Right lobe of liver (tissue), 6 donors: ENCODE measurements around the gene CCNI2. TPM values are rescaled to one million over a fixed set of nuclear protein-coding genes. Genes with fewer than 3 reads are reported as not detected.

ENCODE experiments used
- ATAC-seq, 4 donors: fragments of 200-7000 bp; cut with Tn5 transposase; one replicate each; pipeline ENCODE4 v1.9.1; 2020; ENCODE audit warnings: mild to moderate bottlenecking in 4 of 4, moderate library complexity in 4 of 4
- DNase-seq, 3 donors: peaks; one replicate each; pipeline ENCODE4 v3.0.0-alpha.2; 2020
- H3K27ac ChIP-seq, 3 donors: fragments of 200-600 bp; one replicate each; pipeline ENCODE4 v1.8.0; 2022
- H3K27me3 ChIP-seq, 2 donors: fragments of 200-600 bp; one replicate each; pipeline ENCODE4 v1.8.0; 2022
- H3K36me3 ChIP-seq, 4 donors: fragments of 200-600 bp; sonication (generic) in 1 of 4; one replicate each; pipeline versions ENCODE4 v1.5.1 to v1.8.0; 2017 to 2022; ENCODE audit warnings: control low read depth in 1 of 4
- H3K4me1 ChIP-seq, 4 donors: fragments of 200-600 bp; sonication (generic) in 1 of 4; one replicate each; pipeline versions ENCODE4 v1.5.1 to v1.8.0; 2017 to 2022; ENCODE audit warnings: control low read depth in 1 of 4
- H3K4me3 ChIP-seq, 3 donors: fragments of 200-600 bp; one replicate each; pipeline ENCODE4 v1.8.0; 2022
- H3K9me3 ChIP-seq, 4 donors: fragments of 200-600 bp; sonication (generic) in 1 of 4; one replicate each; pipeline versions ENCODE4 v1.5.1 to v1.8.0; 2017 to 2022; ENCODE audit warnings: control low read depth in 1 of 4
- POLR2A ChIP-seq: fragments of 450-650 bp; IDR thresholded peaks from one replicate; pipeline ENCODE4 v1.6.1; 2017; ENCODE audit warnings: antibody characterized with exemption, mild to moderate bottlenecking
- WGBS: methylation state at CpG from one replicate; pipeline ENCODE4 v1.1.6; 2018; ENCODE audit warnings: low coverage, low lambda C conversion rate; ENCODE audit not compliant: insufficient coverage; ENCODE audit errors: missing lambda C conversion rate; 5-methylcytosine and 5-hydroxymethylcytosine counted together
- intact Hi-C, 2 donors: fragments of 100-400 bp; cut with DNase I; formaldehyde crosslinking; loops; one replicate each; pipeline versions ENCODE4 v1.11.2 to v1.14.1; 2022
- total RNA-seq, 6 experiments: library from RNA; depleted of rRNA in 2 of 6; stranded (reverse); fragments of >200 nt in 2 of 6; fragmentation: NEBNext Ultra II Directional in 3 of 6; extraction: Animal tissue kit (Norgen Biotek cat#: 25700) in 3 of 6; gene quantifications; one replicate each; pipeline versions ENCODE4 v1.1.0 to v1.2.4, GENCODE V29; 2016 to 2023
- TF ChIP-seq, protein P1 (sequence below), 4 donors: fragments of 200-600 bp in 3 of 4; fragments of 450-650 bp in 1 of 4; IDR thresholded peaks; one replicate each; pipeline versions ENCODE4 v1.5.1 to v1.8.0; 2016 to 2022; ENCODE audit warnings: antibody characterized with exemption in 4 of 4, mild to moderate bottlenecking in 2 of 4
- donor health status: DM: no; HTN: yes; CAD: no.
- donor health status: DM: no; HTN: no; CAD: no.
- donor health status: DM: no; HTN: no; CAD: no.
- donor health status: DM: no; HTN: yes; CAD: no.
- donor health status: DM: no; HTN: yes; CAD: no.

CCNI2 gene
- total RNA-seq, 6 experiments from 2014 or later = 0.11 TPM; not detected in 5

DNA sequence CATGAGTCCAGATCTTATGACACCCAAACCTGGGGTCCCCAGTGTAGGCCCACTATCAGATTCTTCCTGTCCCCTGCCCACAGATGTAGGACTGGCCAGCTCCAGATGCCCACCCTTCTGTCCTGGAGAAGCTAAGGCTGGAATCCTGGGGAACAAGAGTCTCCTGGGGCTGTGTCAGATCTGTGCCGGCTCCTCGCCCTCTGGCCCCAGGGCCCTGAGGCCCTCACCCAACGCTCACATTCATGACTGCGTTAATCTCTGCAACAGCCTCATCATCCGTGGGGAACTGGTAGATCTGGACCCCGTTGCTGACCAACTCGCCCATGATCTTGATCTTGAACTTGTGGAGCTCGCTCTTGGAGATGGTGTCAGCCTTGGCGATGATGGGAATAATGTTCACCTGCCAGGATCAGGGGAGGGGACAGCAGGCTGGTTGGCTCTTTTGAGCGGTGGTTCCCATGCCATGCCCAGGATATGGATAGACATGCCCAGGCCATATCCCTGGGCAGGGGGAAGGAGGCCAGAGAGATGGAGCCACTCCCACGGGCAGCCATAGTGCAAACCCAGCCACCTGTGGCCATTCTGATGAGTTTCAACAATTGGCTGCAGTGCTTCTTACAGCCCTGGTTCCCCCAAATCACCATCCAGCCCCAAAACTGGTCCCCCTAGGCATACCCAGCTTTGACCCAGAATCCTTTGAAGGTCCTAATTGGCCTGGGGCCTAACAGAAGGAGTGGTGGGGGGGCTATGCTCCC, 15.2 kb downstream of the CCNI2 start:
- H3K36me3 ChIP-seq = peaks cover 0 to 15% (median 3%) of the 10 kb centered on the region in 4 donors
- no peaks in the 10 kb centered on the region for H3K9me3 ChIP-seq
- intact Hi-C loops = no loop called here
- no peak for TF ChIP-seq POLR2A
- TF ChIP-seq, protein P1, sequence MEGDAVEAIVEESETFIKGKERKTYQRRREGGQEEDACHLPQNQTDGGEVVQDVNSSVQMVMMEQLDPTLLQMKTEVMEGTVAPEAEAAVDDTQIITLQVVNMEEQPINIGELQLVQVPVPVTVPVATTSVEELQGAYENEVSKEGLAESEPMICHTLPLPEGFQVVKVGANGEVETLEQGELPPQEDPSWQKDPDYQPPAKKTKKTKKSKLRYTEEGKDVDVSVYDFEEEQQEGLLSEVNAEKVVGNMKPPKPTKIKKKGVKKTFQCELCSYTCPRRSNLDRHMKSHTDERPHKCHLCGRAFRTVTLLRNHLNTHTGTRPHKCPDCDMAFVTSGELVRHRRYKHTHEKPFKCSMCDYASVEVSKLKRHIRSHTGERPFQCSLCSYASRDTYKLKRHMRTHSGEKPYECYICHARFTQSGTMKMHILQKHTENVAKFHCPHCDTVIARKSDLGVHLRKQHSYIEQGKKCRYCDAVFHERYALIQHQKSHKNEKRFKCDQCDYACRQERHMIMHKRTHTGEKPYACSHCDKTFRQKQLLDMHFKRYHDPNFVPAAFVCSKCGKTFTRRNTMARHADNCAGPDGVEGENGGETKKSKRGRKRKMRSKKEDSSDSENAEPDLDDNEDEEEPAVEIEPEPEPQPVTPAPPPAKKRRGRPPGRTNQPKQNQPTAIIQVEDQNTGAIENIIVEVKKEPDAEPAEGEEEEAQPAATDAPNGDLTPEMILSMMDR (IDR thresholded peaks at IDR 0.05) = no peak
- 100% methylated on average over 7 of the region's 11 CpGs for WGBS
- H3K27me3 ChIP-seq = no peaks in the 10 kb centered on the region
- H3K27ac ChIP-seq = no peak overlapping the region
- DNase-seq = no peak
- no peak for ATAC-seq
- no peak overlapping the region for H3K4me3 ChIP-seq
- H3K4me1 ChIP-seq = no peaks in the 10 kb centered on the region

DNA sequence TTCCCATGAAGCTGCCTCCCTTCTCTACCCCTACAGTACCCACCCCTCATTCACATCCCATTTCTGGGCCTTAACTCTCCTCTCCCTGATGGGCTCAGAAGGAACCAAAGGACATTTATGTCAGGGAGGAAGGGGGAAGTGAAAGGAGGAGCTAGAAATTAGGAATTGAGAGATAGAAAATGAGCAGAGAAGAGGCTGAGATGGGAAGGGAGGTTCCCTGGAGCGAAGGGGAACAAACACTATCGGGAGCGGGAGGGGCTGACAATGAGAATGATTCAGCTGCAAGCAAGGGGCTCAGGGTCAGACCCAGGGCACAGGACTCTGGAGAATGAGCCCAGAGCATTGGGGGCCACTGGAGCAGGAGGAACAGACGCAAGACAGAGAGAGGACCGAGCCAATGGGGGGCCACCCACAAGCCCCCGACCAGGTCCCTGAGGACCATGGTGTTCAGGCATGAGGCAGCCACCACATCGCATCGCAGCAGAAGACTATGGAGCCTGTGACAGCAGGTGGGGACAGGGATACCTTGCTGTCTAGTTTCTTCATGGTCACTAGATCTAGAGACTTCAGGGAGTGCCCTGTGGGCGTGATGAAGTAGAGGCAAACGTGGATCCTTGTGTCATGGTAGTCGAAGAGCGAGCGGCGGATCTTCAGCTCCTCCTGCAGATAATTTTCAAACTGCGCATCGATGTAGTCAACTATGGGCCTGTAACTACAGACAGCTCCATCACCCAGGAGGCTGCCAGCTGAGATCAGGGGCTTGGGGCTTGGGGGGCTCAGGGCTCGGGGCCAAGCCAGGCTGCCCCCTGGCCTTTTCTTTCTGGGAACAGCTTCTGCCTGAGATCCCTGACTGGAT, 16.2 kb downstream of the CCNI2 start:
- Histone ChIP-seq H3K4me3 (no peak overlapping the region), H3K27me3 (no peaks in the 10 kb centered on the region), H3K27ac (no peak overlapping the region), H3K9me3 (no peaks in the 10 kb centered on the region), H3K4me1 (no peaks in the 10 kb centered on the region), H3K36me3 (peaks cover 0 to 12% (median 3%) of the 10 kb centered on the region in 4 donors)
- DNase-seq (no peak), ATAC-seq (peak in 1 of 4 donors; percentile 29)
- TF ChIP-seq, protein P1 (IDR thresholded peaks at IDR 0.05) = no peak
- TF ChIP-seq POLR2A = no peak
- 92% methylated on average over 8 of the region's 17 CpGs for WGBS
- intact Hi-C loops = no loop called here

DNA sequence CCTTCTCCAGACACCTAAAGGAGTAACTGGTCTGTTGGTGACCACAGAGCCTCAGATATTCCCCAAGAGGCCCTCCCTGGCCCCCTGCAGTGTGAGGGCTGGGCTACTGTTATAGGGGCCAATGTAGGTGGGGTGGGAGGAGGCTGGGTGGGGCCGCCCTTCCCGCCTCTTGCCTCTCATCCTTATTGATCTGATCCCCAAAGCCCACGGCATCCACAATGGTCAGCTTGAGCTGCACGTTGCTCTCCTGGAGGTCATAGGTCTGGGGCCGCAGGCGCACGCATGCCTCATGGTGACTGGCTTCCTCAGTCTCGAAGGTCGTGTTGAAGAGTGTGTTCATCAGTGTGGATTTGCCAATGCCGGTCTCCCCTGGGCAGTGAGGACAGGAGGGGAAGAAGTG, 16.8 kb downstream of the CCNI2 start:
- ATAC-seq = no peak
- Histone ChIP-seq H3K36me3 (peaks cover 0 to 10% (median 3%) of the 10 kb centered on the region in 4 donors), H3K27me3 (no peaks in the 10 kb centered on the region), H3K9me3 (no peaks in the 10 kb centered on the region), H3K27ac (no peak overlapping the region), H3K4me3 (no peak overlapping the region), H3K4me1 (no peaks in the 10 kb centered on the region)
- intact Hi-C loops = no loop called here
- no peak for DNase-seq
- no peak for TF ChIP-seq POLR2A
- TF ChIP-seq, protein P1 (IDR thresholded peaks at IDR 0.05) = no peak
- whole genome bisulfite sequencing = 80% methylated on average over 1 of the region's 10 CpGs

DNA sequence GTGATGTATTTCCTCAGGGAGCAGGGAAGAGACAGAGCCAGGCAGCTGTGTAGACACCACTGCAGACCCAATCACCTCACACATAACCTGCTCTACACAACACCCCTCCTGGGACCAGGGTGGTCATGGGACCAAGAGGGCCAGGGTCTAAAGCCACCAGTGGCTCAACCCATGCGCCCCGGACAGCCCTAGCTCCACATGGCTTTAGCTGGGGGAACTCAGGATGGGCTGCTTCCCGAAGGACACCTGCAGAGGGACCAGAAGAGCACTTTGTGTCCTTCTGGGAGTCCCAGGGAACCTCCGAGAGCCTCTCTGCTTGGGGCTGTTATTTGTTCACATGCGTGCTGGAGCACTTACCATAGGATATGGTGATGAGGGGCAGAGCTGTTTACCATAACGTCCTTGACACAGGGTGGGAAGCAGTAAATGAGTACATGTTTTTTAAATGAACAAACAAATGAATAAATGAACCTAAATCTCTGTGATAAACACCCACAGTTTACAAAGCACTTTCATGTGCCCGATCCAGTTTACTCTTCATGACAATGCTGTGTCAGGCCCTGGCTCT, 17.5 kb downstream of the CCNI2 start:
- H3K27ac ChIP-seq = no peak overlapping the region
- H3K4me3 ChIP-seq = no peak overlapping the region
- WGBS = 94% methylated on average over 3 of the region's 7 CpGs
- peaks cover 0 to 8% (median 3%) of the 10 kb centered on the region in 4 donors for H3K36me3 ChIP-seq
- ATAC-seq (no peak), DNase-seq (no peak)
- no peaks in the 10 kb centered on the region for H3K27me3 ChIP-seq
- no peak for TF ChIP-seq POLR2A
- TF ChIP-seq, protein P1 (IDR thresholded peaks at IDR 0.05) = no peak
- no peaks in the 10 kb centered on the region for H3K9me3 ChIP-seq
- intact Hi-C loops = no loop called here
- H3K4me1 ChIP-seq = no peaks in the 10 kb centered on the region
